ENCODE measurements around the gene DLX6.
"Not testable (repeated sequence)": the region's sequence is repeated elsewhere in the genome, so short reads cannot be mapped to it uniquely, and the experiment has no call there.

The DLX6 gene

GRCh38 chr7:97024209-97025129 lies 19.1 kb downstream of the DLX6 start, which contains the start of gene DLX5:
TSS of gene DLX5 (minus strand) at chr7:97024831. CDS start at chr7:97024623, 208 bp downstream.
- DNase-seq = peak; percentile 89

- no peak for DNase-seq
Observed at GRCh38 chr7:97025130-97025499, 19.8 kb downstream of the DLX6 start.

- DNase-seq = no peak
Observed at GRCh38 chr7:97025983-97026714, 20.8 kb downstream of the DLX6 start.

GRCh38 chr7:97026715-97027426 lies 21.5 kb downstream of the DLX6 start:
- no peak for DNase-seq

- peak; percentile 74 for DNase-seq
Observed at GRCh38 chr7:97027427-97028234, 22.3 kb downstream of the DLX6 start.

GRCh38 chr7:97034213-97034852 lies 29.0 kb downstream of the DLX6 start:
- DNase-seq = not testable (repeated sequence)

DNA sequence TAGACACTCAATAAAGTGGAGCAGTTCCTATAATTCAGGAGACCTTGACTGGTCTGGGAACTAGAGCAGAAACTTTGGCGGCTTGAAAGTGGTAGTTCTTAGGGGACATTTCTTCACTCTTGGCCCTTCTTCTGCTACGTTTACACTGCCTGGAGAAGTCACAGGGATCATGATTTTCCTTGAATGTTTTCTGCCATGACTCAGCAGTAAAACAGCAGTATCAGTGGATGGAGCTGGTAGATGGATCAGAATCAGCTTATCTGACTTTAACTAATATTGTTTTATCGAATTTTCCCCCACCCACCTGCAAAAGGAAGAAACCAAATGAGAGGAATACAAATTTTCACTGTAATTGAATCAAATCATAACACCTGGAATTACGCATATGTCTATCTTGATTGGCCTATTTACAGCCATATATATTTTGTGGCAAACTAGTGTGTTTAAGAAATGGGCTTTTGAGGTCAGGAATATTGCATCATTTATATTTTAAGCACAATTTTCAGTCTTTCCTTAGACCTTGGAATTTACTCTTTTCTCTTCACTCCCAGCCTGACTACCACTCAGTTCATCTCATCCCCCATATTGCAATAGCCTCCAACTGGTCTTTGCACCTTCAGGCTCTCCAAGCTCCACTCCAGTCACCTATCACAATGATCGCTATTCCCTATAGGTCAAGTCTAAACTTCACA lies 34.2 kb downstream of the DLX6 start:
- DNase-seq = no peak

GRCh38 chr7:97043281-97043680 lies 37.9 kb downstream of the DLX6 start:
- DNase-seq = no peak
